HG03064 (cell line): Measurements from ENCODE around the gene PON3.
"Not testable (repeated sequence)": the region's sequence is repeated elsewhere in the genome, so short reads cannot be mapped to it uniquely, and the experiment has no call there.

Experiments used
- ATAC-seq: cut with Tn5 transposase; IDR thresholded peaks from one replicate; pipeline ENCODE4 v1.9.1; 2021; ENCODE audit warnings: low read depth; ENCODE audit not compliant: unreplicated experiment

PON3 gene

DNA sequence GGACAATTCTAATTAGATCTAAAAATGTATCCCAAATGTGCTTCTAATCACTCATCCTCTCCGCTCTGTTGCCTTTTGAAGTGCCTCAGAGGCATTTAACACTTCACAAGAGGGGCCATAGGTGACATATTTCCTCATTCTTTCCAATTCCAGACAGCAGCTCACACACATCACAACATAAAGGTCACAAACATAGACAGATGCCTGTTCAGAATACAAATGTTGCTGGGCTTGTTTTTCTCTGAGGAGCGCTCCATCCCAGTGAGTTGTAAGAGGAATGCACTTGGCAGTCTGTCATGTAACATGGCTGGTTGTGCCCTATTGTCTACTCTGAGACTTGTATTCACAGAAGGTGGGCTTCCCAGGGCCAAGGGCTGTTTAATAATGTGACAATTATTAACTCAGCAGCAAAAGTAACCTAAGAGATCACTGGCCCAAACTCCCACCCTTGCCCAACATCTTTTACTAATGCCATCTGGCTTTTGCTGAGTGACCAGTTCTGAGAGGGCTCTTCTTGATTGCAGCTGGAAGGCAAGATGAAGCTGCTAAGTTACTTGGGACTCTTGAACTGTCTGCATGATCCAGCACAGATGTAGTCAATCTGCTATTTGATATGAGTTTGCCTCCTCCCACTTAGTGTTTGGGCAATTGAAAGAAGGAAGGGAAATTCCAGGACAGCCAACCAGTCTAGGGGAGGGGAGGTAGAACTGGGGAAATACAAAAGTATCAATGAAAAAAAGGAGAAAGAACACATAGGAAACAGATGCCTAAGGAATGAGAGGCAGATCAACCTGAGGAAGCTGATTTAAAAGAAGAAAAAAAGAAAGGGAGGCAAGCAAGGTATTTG, 25.0 kb upstream of the PON3 start:
- no peak for ATAC-seq

DNA sequence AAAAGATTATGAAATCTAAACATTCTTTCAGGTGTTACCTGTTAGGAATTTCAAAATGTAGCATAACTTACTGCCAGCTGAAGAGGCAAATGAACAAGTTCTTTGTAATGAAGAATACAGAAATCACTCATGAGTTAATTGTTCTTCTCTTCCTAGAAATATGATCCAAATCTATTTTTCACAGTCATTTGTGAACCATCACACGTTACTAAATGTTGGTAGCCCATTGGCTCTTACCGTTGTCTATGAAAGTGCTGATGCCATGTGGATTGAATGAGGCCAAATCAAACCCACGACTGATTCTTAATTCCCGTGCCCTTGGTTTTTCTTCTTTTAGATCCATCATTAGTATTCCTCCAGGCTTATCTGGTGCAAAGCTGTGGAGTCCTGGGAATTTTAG, 15.9 kb upstream of the PON3 start:
- no peak for ATAC-seq

DNA sequence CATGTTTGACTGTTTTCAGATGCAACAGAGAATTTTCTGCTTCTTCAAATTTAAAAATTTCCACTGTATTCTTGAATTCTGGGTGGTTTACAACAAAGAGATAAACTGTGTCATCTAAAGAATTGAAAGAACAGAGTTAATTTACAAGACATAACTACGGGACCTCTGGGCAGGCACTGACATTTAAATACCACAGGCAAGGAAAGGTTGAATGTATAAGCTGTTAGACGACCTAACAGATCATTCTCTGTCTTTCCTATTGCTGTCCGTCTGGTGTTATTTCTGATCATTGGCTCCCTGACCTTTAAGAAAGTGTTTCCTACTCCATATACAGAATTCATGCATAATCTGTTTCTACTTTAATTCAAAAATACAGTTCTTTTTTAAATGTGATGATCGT, 15.5 kb upstream of the PON3 start:
- ATAC-seq, result no peak

DNA sequence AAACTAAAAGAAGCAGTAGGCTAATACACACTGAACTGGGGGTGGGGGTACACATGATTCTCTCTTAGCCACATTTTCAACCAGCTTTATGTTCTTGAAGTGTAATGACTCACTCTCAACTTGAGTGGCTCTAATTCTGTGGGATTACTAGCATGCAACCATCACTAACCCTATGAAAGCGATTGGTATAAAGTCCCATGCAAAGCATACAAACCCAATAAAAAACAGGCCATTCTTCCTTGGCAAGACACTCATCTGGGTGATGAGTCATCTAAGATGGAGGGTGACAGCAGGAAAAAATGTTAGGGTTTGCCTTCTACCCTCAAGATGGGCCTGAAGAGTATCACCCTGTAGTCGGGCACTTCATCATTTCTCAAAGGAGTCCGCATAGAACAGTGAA, 14.9 kb upstream of the PON3 start:
- no peak for ATAC-seq

DNA sequence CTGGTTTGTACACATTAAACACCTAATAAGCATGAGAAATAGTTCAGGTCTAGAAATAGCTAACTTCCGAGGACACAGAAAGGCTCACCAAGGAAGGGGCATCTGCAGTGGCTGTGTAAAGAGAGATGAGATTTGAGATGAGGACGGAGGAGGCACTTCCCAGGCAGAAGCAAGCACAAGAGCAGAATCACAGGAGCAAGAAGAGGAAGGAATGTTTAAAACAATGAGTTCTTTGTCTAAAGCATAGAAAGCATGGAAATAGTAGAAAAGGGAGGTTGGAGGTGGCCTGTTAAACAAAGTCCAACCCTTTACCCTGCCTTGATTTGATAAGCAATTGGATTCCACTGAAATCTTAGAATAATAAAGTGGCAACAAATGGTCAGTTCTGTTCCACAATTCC, 11.6 kb upstream of the PON3 start:
- ATAC-seq, result no peak

DNA sequence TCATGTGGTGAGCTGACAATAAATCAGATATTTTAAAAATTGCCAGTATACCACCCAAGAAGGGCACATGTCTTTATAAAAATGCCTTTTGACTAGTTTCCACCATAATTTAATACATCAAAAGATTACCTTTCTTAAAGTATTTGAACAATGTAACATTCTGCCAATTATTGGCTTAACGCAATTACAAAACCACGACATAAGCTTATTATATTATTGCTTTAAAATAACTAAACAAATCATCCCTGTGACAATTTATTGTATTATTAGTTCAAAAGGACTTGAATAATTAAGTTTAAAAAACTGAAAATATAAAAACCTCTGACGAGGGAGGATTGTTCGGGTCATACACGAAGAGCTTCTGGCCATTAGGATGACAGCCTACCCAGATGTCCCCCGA, 9.6 kb upstream of the PON3 start:
- ATAC-seq, result no peak

DNA sequence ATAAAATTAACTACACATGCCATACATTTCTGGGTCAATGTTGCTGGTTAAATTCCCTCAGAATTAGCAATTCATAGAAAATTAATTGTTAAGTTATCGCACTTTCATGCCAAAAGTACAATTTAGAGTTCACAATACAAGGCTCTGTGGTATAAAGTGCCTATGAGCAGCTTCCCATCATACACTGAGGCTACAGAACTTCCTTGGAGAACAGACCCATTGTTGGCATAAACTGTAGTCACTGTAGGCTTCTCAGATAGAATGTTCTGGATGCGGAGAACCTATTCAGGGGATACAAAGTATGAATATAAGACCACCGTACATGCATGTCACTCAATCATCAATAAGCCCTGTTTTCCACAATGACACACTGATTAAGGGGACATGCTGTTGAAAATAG, 9.0 kb upstream of the PON3 start:
- no peak for ATAC-seq

DNA sequence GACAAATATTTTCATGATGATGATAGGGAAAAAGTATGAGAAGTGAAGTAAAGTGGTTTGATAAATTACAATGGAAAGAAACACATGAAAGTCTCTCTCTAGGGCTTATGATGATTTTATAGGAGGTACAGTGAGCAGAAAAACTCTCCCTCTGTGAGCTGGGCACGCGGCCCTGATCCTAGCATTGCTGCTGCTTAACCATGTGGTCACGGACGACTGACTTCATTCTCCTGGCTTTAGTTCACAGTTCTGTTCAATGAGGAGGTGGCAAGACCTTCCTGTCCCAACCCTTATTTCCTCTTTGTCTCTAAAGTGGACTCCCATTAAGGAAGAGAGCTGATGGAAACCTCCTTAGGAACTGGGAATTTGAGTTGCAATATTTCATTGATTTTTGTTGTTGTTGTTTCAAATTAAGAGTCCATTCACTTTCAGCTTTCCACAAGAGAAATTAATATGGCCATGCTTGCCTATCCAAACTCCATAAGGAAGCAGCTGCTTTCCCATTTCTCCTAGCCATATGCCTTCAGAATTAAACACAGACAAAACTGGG, 8.2 kb upstream of the PON3 start:
- no peak for ATAC-seq

DNA sequence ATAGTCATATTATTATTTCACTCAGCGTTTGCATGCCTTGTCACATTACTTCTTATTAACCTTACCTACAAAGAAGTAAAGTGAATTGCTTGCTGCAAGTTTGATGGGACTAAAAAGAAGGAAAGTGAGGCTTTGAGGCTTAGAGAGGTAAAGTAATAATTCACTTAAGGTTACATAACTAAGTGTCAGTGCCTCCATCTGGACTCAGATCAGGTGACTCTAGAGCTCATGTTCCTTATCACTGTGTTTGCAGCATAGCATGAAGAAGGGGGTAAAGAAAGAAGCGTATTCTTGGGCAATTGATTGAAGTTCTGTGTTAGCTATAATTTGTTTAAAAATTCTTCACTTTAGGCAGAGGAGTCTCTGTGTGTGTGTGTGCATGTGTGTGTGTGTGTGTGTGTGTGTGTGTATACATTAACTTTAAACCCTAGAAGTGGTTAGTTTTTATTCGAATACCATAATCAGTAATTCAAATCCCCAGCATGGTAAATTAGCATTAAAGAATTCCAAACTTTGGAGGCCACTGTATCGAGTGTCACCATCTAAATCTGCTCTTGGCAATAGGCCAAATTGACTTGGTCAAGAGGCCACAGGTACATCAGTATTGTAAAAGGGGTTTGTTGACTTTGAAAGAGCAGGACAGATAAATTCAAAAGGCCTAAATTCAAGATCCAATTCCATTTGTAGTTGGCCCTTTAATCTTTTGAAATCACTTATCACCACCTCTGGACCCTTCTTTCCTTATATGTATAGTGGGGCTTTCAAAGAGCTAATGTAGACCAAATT, 2.2 kb upstream of the PON3 start:
- ATAC-seq, result no peak

DNA sequence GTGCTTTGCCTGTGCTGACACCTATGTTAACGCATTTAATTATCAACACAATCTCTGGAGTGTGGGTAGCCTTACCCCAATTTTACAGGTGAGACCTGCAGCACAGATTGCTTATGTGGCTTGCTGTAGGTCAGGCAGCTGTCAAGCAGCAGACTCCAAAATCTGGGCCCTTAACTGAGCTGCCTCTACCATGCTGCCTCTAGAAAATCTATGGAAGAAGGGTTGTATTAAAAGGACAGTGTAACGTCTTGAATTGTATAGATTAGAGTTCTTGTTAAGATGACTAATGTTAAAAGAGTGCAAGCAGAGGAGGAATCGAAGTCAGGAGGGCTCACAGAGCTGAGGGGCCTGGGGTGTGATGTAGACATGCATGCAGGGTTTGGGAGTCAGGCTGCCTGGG, 1.2 kb upstream of the PON3 start:
- ATAC-seq, result no peak

DNA sequence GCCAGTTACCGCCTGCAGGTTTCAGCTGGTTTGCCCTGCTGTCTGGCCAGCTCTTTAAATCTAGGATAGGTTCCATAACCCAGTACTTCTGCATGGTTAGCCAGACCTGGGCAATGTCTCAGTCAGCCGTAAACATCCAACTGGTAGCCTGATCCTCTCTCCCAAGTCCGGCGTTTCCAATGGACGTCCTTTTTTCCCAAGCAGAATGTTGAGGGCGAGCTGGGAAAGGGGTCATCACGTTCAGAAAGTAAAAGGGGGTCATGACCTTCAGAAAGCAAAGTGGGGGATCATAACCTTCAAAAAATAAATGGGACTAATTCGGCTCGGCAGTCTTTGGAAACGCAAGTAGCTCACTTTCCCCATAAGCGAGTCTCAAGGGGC, 430 bp downstream of the PON3 start:
- no peak for ATAC-seq

DNA sequence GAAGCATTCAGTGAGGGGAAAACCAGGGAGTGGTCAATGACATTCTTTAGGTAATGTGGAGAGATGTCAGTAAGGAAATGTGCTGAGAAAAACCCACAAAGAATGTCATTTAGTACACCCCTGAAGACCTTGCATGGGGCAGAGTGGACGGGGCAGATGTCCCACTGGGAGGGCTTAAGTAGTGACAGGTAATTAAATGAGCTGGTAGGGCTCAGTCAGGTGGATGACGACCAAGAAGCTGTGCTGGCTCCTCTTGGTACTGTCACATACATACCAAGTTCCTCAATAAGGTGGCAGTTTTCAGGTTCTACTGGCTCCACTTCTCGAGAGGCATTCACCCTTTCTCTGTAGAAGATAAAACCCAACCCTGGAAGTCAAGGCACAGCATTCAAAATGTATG, 1.8 kb downstream of the PON3 start:
- ATAC-seq, result no peak

DNA sequence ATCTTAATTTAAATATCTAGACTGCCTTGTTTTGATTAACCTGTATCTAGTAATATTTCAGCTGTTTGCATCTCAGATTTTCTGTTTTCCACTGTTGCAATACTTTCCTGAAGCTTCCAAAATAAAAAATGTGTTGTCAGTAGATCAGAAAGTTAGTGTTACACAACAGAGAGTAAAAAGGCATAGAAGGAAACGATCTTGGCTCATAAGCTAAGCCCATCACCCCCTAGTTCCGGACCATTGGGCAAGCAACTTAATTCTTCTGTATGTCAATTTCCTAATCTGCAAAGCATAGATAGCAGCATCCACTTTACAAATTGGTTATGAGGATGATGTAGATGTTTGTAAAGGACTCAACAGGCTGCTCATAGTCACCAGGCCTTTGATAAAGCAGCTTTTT, 4.4 kb downstream of the PON3 start:
- no peak for ATAC-seq

DNA sequence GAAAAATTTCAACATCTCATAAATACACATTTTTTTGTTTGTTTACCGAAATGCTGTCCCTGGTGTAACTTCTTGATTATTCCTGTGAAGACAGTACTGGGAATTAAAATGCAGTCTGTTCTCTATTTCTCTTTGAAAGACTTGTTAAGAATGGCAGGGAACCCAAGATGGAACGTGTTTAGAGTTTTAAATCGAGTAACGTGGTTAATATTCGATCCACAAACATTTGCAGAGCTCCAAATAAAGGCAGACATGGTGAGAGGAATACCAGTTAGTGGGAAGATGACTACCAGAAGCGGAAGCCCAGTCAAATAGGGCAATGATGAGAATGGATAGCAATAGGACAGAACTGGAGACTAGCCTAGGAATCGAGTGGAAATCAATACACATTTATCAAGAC, 6.7 kb downstream of the PON3 start:
- no peak for ATAC-seq

DNA sequence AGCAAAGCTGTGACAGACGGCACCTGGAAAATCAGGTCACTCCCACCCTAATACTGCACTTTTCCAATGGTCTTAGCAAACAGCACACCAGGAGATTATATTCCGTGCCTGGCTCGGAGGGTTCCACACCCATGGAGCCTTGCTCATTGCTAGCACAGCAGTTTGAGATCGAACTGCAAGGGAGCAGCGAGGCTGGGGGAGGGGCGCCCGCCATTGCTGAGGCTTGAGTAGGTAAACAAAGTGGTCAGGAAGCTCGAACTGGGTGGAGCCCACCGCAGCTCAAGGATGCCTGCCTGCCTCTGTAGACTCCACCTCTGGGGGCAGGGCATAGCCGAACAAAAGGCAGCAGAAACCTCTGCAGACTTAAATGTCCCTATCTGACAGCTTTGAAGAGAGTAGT, 16.7 kb downstream of the PON3 start:
- not testable (repeated sequence) for ATAC-seq

DNA sequence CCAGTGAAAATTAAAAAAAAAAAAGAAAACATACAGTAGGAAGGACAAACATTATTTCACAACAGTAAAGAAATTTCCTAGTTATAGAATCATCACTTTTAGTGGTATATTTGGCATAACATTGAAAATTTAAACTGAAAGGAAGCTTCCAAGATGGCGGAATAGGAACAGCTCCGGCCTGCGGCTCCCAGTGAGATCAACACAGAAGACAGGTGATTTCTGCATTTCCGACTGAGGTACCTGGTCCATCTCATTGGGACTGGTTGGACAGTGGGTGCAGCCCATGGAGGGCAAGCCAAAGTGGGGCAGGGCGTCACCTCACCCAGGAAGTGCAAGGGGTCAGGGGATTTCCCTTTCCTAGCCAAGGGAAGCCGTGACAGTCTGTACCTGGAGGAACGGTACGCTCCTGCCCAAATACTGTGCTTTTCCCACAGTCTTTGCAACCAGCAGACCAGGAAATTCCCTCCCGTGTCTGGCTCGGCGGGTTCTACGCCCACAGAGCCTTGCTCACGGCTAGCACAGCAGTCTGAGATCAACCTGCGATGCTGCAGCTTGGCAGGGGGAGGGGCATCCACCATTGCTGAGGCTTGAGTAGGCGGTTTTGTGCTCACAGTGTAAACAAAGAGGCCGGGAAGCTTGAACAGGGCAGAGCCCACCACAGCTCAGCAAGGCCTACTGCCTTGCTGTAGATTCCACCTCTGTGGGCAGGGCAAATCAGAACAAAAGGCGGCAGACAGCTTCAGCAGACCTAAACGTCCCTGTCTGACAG, 19.4 kb downstream of the PON3 start:
- ATAC-seq, result no peak

DNA sequence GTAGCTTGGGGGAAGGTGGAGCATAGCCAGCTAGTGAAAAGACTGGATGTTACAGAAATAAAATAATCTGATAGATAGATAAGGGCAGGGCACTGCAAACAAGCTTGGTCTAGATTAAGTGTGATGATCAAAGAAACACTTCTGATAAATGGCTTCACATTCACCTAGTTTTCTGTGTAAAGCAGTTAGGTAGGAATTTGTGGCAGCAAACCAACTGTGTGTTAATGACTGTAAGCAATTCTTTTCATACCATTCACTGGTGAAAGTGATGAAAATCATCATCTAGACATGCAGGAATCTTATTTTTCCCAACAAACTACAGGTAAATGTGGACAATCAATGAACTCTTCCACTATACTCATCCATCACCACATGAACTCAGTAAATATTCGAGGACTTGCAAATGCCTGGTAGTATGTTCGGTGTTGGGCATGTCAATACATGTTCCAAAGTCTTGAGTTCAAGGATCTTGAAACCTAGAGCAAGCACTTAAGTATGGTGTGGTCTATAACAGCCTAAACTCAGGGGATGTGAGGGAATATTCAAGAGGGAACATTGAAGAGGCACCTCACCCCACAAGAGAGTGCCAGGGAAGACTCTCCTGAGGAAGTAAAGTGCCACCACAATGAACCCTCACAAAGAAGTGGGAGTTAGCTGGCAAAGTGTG, 20.5 kb downstream of the PON3 start:
- no peak for ATAC-seq

DNA sequence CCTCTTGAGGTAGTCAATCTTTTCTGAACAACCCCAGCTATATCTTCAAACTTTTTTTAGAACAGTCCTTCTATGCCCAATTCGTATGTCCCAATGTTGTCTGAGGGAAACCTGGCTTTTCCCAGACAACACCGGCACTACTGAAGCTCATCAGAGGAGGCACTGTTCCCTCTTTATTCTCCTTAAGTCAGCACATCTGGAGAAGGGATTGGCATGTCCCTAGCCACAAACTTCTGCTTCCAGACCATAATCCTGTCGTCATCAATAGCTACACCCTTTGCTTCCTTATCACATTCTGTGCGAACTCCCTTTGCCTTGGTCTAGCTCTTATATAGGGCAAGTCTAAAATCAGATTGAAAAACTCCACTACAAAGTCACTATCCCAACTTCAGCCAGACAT, 22.9 kb downstream of the PON3 start:
- no peak for ATAC-seq

DNA sequence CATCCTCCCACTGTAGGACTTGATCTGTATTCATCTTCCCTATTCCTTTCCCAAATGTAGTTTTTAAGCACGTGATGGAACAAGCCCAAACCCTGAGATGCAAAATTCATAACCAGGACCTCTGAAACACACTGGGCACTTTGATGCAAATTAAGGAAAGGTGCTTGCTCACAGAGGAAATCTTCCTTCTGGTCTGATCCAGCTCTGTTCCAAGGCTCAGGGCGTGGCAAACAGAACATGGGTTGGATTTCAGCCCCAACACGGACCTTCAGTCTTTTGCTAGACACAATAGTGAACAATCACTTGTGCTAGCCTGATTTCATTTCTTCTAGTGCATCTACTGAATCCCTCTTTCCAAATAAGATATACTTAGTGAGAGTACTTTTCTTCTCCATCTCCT, 27.9 kb downstream of the PON3 start:
- no peak for ATAC-seq

DNA sequence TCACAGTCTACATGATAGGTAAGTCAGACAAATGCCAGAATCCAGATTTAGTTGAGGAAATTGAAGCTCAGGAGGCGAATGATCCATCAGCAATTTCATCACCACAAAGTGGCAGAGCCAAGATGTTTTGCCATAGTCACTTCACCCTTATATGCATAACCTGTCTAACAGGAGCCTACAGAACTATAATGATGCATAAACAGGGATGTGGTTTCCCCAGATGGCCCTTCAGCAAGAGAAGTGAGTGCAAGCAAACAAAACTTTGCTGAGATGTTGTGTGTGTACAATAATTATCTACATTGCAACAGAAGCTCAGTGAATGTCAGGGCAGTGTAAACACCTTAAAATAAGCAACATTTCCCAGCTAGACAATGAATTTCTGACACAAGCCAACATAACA, 28.6 kb downstream of the PON3 start:
- no peak for ATAC-seq

DNA sequence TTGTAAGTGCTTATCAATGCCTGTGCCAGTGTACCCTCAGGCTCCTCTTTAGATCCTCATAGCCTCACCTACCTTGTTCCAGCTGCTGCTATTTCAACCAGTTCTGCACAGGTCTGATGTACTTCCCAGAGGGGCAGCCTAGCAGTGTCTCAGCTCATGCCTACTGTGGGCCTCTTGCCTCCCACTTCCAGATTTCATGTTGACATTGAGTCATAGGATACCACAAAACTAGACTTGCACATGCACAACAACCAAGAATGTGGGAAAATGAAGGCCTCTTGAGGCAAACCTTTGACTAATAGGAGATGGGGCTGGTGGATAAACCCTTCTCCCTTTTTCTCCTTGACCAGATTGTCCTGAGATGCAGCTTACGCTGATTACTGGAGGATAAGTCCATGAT, 31.0 kb downstream of the PON3 start:
- no peak for ATAC-seq
